Activated CD4-positive, alpha-beta T cell treated with anti-CD3 and anti-CD28 coated beads, Interleukin-2, Interleukin-6, amounts not matched to agents 100 ng/mL and 50 ng/mL, durations not matched to agents 16 hours and 8 hours (primary cell): ENCODE data around the gene SLC24A3.
A peak's percentile ranks its signal among the peaks of the same experiment; 100 is the strongest.

Source experiments
- DNase-seq: peaks from one replicate; pipeline ENCODE4 v3.0.0-alpha.2; 2020

Gene SLC24A3

DNA sequence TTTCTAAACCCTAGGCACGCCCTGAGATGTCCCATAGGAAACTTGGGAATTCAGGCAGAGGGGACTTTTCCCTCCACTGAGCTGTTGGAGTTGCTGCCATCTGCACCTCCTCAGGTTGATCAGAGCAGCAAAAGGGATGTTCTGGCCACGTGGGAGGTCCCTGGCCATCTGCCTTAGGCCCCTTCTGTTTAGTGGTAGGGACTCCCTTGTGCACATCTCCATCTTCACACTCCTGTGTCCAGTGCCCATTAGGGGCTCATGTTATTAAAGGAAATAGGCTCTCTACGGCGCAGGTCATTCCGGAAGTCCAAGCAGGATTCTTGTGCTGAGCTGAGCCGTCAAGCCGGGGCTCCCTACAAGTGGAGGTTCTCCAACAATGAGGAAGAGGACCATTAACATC, 307.8 kb downstream of the SLC24A3 start:
- DNase-seq: no peak

GRCh38 chr20:19522071-19522801, 309.8 kb downstream of the SLC24A3 start:
- no peak for DNase-seq

DNA sequence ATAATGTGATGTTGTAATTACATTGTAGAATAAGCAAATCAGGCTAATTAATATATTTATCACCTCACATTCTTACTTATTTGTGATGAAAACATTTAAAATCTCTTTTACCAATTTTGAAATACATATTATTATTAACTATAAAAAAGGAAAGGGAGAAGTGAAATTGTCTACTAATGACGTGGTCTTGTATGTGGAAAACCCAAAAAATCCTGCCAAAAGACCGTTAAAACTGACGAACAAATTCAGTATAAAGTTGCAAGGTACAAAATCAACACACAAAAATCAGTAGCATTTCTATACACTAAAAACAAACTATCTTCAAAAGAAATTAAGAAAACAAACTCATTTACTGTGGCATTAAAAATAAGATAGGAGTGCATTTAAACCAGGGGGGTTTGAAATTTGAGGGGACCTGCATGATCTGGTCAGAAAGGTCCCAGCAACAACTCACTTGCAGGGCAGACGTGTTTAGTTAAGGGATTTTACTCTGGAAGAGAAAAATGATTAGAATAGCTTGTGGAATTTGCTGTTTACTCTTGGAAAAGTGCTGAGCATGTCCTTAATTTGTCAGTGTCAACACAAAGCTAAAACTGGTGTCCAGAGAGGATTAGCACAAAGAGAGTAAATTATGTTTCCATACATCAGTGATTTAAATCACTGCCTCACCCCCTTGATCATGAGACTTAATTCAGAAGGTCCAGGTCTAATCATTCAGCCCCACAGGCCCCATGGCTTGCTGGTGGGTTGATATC, 310.6 kb downstream of the SLC24A3 start:
- no peak for DNase-seq

GRCh38 chr20:19524691-19525090, 312.2 kb downstream of the SLC24A3 start:
- no peak for DNase-seq

GRCh38 chr20:19527509-19527908, 315.1 kb downstream of the SLC24A3 start:
- no peak for DNase-seq

DNA sequence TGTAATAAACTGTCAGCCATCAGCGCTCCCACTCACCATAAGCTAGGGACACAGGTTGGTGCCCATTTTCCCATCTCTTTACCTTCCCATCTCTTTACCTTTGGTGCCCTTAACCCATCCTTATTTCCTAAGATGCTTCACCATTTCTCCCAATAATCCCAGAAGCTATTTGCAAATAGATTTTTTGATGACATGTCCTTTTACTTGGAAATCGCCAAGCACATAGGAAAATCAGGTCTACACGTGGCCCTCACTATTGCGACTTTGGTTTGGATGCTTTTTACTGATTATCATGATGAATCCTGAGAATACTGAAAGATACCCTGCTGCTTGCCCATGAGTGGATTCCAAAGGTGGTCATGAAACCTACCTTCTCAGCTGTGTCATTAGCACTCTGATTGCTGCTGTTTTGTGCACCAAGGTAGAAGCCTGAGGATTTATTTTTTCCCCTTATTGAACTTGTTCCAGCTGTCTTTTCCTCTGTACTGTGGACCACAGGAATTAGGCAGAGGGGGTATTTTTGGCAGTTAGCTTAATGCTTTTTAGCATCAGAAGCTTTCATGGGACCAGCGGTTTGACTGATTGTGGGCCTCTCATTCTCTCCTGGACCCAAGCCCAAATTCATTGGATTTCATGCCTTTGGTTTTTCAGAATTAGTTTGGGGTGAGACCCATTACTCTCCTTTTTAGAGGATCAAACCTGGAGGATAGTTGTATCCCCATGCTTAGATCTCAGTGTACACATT, 316.0 kb downstream of the SLC24A3 start:
- no peak for DNase-seq

GRCh38 chr20:19530006-19530405, 317.6 kb downstream of the SLC24A3 start:
- DNase-seq: no peak

DNA sequence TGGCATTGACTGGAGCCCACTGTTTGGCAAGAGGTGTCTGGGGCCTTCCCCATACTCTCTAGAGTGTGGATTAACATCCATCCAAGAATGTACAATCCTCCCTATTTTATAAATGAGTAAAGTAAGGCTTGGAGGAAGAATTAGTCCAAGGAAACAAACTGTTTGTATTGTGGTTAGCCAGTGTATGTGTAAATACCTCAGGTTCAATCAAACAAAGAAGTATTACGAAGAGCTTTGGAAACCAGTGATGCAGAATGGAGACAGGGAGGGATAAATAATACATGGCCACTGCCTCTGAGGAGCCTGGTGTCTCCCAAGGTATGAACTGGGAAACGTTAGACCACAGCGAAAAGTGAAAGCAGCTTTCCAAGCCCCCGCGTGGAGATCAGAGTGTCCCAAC, 319.0 kb downstream of the SLC24A3 start:
- DNase-seq: no peak

DNA sequence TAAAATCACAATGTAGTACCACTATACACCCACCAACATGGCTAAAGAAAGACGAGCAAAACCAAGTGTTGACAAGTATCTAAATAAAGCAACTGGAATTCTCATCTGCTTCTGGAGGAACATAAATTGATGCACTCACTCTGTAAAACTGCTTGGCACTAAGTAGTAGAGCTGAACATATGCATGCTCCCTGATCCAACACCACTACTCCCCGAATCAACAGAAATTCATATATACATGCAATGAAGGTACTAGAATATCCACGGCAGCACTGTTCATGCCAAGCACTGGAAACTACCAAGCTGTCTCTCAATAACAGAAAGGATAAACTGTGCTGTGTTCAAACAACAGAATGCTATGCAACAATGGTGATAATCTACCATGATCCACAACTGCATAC, 326.1 kb downstream of the SLC24A3 start:
- DNase-seq: no peak

DNA sequence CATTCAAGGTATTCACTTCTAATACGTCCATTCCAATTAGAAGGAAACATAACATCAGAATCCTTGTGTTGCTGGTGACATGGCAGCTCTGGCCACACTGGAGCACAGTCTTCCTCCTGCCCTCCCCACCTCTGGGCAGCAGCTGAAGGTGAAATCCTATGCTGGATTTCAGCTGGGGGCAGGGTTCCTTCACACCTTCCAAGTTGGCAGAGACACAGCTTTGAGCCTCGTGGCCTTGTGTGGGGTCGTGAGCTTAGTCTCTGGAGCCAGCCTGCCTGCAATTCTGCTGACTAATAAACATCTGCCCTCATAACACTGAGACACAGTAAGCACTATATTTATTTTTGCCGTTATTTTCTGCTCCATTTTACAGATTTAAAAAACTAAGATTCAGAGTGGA, 326.7 kb downstream of the SLC24A3 start:
- no peak for DNase-seq

GRCh38 chr20:19540392-19540791, 327.9 kb downstream of the SLC24A3 start:
- DNase-seq: peak; percentile 4

DNA sequence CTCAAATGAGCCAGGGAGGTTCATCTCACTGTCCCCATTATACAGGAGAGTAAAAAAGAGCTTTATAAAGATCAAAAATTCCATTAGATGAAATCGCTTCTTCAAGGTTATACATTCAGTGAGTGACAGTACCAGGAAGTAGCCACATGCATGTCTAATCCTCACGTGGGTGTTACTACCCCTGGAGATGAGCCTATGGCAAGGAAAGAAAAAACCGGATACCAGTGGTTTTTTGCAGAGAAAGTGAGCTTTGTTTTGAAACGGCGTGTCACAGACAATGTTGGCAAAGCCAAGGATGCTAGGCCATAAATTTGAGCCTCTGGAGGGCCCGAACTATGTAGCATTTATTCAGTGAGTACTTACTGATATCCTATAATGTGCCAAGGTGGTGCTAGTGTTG, 330.7 kb downstream of the SLC24A3 start:
- DNase-seq: no peak

DNA sequence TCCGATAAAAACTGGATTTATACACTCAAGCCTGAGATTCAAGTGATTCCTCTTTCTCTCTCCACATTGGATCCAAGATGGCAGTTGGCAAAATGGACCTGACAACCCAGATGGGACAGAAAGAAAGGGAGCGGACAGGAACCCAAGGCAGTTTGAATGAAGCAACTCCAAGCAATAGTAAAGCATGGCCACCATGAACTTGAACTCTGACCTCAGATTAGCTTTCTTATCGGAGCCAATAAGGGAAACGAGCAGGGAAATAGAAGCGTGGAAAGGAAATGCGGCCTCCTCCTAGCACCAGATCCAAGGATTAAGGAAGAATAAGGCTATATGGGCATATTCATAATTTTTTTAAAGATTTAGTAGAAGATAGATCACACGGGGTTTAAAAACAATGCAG, 332.2 kb downstream of the SLC24A3 start:
- no peak for DNase-seq

DNA sequence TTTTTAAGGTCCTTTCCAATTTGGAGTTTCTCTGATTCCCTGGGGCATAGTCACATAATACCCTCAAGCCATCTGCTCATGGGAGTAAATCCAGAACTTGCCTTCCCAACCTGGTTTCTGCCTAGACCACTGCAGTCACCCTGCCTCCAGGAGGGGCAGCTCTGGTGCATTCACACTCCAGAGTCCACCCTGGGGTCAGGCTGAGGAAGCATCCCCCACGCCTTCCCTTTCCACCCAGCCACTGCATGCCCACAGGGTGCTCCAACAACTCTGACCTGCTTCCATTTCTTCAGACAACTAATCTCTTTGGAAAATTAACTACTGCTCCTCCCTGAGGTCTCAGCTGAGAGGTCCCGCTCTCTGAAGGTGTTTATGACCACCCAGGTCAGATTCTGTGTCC, 334.2 kb downstream of the SLC24A3 start:
- DNase-seq: no peak

GRCh38 chr20:19547547-19547946, 335.1 kb downstream of the SLC24A3 start:
- no peak for DNase-seq

DNA sequence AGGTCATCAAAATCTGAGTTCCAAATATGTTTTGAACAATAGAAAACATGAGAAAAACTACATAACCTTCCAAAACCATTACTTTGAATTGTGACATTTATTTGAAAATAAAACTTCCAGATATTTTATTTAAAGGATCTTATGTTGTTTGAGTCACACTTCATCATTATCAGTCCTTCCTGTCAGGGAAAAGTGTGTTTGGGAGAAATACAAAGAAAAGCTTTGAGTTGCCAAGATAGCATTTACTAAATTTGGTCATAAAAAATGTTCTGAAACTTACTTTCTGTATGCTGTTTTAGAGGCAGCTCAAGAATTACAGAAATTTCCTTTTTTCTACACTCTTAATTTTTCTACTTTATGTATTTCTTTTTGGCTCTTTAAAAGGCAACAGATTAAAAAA, 337.5 kb downstream of the SLC24A3 start:
- DNase-seq: no peak

- DNase-seq: no peak
Observed at GRCh38 chr20:19552221-19553180, 340.1 kb downstream of the SLC24A3 start.

- DNase-seq: no peak
Observed at GRCh38 chr20:19554666-19555065, 342.2 kb downstream of the SLC24A3 start.

DNA sequence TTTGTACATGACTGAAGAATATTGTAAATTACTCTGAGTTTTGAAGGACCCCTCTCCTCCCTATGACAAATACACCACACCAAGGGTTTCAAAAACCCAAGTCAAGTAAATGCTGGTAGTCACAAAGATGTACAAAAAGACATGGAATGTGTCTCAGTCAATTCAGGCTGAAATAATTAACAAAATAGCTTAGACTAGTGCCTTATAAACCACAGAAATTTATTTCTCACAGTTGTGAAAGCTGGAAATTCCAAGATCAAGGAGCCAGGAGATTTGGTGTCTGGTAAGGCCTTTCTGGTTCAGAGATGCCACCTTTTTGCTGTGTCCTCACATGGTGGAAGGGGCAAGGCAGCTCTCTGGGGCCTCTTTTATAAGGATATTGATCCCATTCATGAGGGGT, 343.3 kb downstream of the SLC24A3 start:
- DNase-seq: no peak

DNA sequence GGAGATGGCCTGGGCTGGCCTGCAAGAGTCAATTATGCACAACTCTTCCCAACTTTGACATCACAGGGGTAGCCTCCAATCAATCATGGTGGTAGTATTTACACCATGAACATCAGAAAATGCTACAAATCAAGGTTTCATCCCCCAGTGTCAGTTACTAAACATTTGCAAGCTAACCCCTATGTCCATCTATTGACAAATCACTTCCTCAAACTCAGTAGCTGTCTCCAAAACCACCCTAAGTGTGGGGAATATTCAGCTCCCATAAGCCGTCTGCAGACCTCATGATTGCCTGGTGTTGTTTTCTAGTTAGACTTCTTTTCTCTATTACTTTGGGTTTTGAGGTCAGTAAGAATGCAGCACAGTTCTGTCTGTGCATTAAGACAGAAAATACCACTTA, 344.8 kb downstream of the SLC24A3 start:
- no peak for DNase-seq

GRCh38 chr20:19560881-19561480, 348.5 kb downstream of the SLC24A3 start:
- no peak for DNase-seq

GRCh38 chr20:19562426-19562825, 350.0 kb downstream of the SLC24A3 start:
- DNase-seq: no peak
